Stimulated activated naive CD4-positive, alpha-beta T cell treated with Interleukin-2 at 50 U/mL for 16 hours (primary cell): Measurements from ENCODE around the gene PDXP.
"Not testable (repeated sequence)": the region's sequence is repeated elsewhere in the genome, so short reads cannot be mapped to it uniquely, and the experiment has no call there.

Experiments used
- DNase-seq: peaks from one replicate; lab custom pipeline; 2025; lab: John Stamatoyannopoulos, UW

The PDXP gene

GRCh38 chr22:37674951-37675929 is 16.7 kb downstream of the PDXP start, which contains the start of gene LGALS1:
Gene LGALS1, plus strand, starts transcription at chr22:37675636. Its CDS starts 67 bp downstream, at chr22:37675703.
- peak; percentile 43 for DNase-seq

- no peak for DNase-seq
Measured at GRCh38 chr22:37675930-37676735, 17.6 kb downstream of the PDXP start.

DNA sequence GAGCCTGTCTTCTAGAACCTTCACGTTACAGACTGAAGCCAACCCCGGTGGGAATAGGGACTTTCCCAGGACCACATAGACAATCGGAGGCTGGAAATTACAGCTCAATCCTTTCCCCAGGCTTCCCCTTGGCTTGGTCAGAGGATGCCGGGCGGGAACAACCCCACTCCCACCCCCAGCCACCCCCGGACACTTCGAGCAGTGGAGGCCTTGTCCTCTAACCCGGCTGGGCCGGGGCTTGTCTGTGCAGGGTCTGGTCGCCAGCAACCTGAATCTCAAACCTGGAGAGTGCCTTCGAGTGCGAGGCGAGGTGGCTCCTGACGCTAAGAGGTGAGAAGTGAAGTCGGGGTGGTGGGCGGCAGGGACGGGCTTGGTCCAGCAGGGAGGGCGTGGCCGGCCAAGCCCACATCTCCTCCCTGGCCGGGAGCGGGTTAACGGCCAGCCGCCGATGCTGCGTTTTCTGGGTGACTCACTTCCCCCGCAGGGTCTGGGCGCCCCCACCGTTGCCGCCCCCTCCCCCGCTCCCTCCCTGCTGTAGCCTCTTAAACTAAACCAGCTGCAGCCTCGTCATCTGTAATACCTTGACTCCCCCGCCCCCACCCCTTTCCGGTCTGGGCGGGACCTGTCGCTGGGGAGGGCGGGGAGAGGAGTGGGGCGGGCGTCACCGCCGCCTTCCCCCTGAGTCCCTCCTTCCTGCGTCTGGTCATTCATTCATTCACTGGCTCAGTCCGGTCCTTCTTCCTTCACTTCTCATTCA is 18.4 kb downstream of the PDXP start:
- DNase-seq: peak; percentile 93

GRCh38 chr22:37677493-37677974 is 19.0 kb downstream of the PDXP start:
- DNase-seq: no peak

GRCh38 chr22:37678372-37678771 is 19.8 kb downstream of the PDXP start:
- no peak for DNase-seq

- DNase-seq: no peak
Measured at GRCh38 chr22:37679670-37680069, 21.1 kb downstream of the PDXP start.

- DNase-seq: no peak
Measured at GRCh38 chr22:37680191-37680851, 21.8 kb downstream of the PDXP start.

- no peak for DNase-seq
Measured at GRCh38 chr22:37681001-37681424, 22.5 kb downstream of the PDXP start.

DNA sequence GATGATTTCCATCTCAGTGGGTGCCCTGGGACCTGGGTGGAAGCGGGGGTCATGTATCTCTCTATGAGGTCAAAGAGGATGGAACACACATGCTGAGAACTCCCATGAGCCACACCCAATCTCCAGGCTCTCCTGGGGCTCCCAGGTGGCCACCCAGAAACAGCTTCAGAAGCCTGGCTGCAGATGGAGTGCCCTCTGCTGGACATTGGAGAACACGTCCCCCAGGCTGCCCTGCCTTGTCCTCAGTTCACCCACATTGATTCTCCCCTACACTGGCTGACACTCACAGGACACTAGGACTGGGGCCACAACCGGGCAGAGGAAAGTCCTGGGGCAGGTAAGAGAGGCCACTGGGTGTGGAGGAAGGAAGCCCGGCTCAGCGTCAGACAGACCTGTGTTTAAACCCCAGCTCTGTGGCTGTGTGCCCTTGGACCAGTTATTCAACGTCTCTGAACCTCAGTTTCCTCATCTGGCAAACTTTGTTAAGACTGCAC is 23.1 kb downstream of the PDXP start:
- peak; percentile 71 for DNase-seq

DNA sequence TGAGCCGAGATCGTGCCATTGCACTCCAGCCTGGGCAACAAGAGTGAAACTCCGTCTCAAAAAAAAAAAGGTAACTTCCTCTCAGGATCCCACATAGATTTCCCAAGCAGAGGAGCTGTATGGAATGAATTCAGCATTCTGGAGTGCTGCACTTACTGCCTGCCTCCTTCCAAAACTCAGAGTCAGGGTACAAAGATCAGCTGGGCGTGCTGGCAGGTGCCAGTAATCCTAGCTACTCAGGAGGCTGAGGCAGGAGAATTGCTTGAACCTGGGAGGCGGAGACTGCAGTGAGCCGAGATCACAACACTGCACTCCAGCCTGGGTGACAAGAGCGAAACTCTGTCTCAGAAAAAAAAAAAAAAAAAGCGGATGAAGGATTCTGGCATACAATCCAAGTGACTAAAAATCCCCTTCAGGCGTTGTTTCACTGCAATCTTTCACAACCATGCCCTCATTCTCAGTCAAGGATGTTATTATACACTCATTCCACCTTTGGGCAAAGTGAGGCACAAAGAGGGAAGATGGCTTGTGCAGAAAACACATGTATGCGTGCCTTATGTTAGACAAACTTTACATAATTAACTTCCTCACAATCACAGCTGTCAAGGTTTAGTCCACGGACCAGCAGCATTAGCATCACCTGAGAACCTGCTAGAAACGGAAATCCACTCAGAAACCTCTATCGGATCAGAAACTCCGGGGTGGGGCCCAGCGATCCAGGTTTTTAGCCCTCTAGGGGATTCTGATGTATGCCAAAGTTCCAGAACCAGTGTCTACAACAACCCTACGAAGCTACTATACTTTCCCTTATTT is 26.5 kb downstream of the PDXP start:
- DNase-seq: no peak

DNA sequence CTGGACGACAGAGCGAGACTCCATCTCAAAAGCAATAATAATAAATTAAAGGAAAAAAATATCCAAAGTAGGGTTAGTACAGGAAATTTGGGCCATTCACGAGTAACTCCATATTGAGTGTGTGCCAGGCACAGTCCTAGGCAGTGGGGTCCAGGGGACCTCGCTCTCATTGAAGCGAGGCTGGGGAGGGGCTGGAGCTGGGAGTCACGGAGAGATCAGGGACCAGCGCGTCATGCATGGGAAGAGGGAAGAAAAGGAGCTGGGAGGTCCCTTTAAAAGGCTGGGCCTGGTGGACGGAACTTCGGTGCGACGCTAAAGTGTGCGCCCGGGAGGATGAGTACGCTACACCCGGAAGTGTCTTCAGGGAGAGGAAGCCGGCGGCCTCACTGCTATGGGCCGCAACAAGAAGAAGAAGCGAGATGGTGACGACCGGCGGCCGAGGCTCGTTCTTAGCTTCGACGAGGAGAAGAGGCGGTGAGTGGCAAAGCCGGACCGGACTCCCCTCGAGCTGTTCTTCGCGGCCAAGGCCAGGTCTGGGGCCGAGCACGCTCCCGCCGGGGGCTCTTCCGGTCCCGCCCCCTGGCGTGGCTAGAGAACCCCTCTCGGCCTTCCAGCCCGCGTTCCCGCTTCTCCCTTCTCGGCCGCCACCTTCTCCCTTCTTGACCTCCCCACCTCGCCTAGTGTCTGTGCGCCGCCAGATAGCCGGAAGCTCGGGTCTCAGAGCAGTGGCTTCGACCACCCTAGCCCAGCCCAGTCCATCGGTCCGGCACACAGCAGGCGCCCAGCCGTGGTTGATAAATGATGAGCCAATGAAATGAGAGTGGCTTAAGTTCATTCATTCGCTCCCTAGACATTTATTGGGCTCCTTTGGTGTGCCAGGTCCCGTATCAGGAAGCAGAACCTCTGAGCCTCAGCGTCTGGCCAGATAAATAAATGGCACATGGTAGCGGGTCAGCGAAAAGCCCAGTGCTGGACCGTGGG is 27.8 kb downstream of the PDXP start, which contains the start of gene NOL12:
TSS of gene NOL12 (plus strand) at position 342 of the 981 bp plus-strand sequence. CDS start at position 392, 50 bp downstream.
- peak; percentile 56 for DNase-seq

DNA sequence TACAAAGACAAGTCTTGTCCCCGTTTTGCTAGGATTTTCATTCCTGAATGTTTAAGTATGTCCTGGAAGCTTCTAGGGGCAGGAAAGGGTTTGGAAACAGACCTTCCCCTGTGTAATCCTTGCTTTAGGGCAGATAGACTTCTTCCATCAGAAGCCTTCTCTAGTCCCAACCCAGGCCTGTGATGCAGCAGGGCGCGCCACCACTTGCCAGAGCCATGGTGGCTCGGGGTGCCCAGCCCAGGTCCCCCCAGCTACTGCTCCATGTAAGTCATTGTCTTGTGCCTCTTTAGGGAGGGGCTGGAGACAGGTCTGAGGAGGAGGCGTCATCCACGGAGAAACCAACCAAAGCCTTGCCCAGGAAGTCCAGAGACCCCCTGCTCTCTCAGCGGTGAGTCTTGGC is 31.9 kb downstream of the PDXP start:
- DNase-seq: no peak

- no peak for DNase-seq
Measured at GRCh38 chr22:37690901-37691504, 32.5 kb downstream of the PDXP start.

DNA sequence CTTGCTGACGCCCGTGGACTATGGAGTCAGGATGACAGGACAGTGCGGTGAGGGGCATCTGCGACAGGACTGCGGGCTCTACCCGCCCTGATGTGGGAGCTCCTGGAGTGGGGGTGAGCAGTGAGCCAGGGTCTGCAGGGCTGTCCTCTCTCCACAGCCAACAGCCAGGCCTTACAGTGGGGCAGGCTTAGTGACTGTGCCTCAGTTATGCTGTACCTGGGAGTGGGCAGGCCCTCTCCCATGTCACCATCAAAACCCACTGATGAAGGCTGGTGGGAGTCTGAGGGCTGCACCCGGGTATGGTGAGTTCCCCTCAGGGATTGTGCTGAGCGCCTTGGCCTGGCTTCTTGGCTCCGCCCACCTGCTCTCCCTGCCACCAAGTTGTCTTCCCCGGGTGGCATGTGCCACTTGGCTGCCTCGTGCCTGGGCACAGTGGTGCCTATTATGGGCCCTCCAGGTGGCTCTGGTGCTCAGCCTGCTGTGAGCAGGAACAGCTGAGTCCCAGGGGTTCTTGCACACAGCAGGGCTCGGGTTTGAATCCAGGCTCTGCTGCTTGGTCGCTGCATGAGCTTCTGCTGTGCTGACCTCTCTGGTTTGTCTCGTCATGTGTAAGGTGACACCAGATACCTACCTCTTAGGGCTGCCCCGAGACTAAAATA is 34.2 kb downstream of the PDXP start:
- no peak for DNase-seq

- not testable (repeated sequence) for DNase-seq
Measured at GRCh38 chr22:37694131-37694530, 35.6 kb downstream of the PDXP start.

GRCh38 chr22:37696260-37696656 is 37.7 kb downstream of the PDXP start:
- not testable (repeated sequence) for DNase-seq

DNA sequence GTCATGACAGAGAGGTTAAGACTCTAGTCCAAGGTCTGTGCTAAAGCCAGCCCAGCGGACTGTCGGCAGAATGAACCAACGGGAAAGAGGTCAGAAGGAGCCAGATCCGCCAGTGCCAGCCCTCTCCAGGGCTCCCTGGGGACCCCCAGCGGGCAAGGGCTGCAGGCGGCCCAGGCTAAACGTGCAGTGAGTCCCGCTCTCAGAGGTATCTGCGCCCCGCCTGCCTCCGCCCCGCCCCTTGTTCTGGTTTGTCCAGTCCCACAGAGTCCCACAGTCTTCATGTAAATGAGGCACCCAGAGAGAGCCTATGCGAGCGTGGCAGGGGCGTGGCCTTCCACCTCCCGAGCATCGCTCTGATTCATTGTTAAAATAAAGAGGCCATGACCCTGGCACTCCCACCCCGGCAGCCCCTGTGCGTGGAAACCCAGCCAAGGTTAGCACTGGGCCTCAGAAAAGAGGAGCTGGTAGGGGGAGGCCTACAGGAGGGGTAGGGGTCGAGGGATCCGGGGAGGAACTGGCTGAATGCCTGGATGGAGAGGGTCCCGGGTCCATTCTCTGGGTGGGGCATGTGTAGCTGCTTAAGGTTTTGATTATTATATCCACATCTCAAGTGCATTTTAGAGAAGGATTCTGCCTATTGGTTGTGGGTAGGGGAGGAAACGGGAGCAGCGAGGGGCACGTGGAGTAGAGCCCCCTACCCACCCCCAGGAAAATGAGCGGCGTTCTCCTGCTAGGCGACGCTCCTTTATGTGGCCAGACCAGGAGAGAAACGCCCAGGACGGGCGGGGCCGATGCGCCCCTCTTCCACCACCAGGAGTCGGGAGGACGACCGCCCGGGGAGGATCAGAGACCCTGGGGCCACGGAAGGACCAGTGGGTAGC is 38.4 kb downstream of the PDXP start, which contains the start of gene TRIOBP:
TSS of gene TRIOBP (plus strand) at position 392 of the 881 bp plus-strand sequence. CDS start 4,318 bp downstream, outside the sequence.
- DNase-seq: peak; percentile 88
